HCT116 (cell line): Measurements from ENCODE around the gene RAD9A. TPM values are rescaled to one million over a fixed set of nuclear protein-coding genes. Genes with fewer than 3 reads are reported as not detected.

Experiments used
- ATAC-seq: fragments of 200-7000 bp; cut with Tn5 transposase; 2 replicates; pipeline ENCODE4 v1.9.1; 2020; ENCODE audit warnings: mild to moderate bottlenecking, moderate library complexity
- BruUV-seq: library from RNA; stranded (reverse); fragments of 400-500 nt; replicated peaks from 2 replicates; lab custom pipeline; 2021; lab: Mats Ljungman, UMichigan
- CTCF ChIA-PET: fragments of 300-600 bp; sonication (Branson Sonifier 250); formaldehyde crosslinking; loops from one replicate; lab custom pipeline; 2021; ENCODE audit warnings: antibody characterized with exemption; lab: Charles Lee
- POLR2A ChIA-PET: fragments of 300-600, 350-600 bp; sonication (Branson Sonifier 250); formaldehyde crosslinking; loops from one replicate; lab custom pipeline; 2021; ENCODE audit warnings: antibody characterized with exemption; lab: Charles Lee
- RAD21 ChIA-PET, 2 experiments: fragments of 300-600 bp; sonication (Branson Sonifier 250); formaldehyde crosslinking; loops; one replicate each; lab custom pipeline; 2023; ENCODE audit warnings: low total read pairs in 2 of 2; ENCODE audit not compliant: uncharacterized antibody in 2 of 2, unreplicated experiment in 2 of 2, low non-redundant PET in 1 of 2; lab: Charles Lee
- DNase-seq: peaks from one replicate; pipeline ENCODE4 v3.0.0-alpha.2; 2010; ENCODE audit warnings: low read depth, low spot score
- H2AFZ ChIP-seq: fragments of 200-600 bp; shearing (Covaris generic), sonication (generic); 2 replicates; pipeline ENCODE4 v1.6.1; 2017; ENCODE audit warnings: low read depth, mixed run types, mixed read lengths, antibody characterized with exemption, low read length; ENCODE audit not compliant: poor library complexity, severe bottlenecking
- H3K27ac ChIP-seq: 2 replicates; pipeline ENCODE4 v1.5.1; 2012; ENCODE audit warnings: low read depth, low read length
- H3K27me3 ChIP-seq: fragments of 200-600 bp; sonication (generic); 2 replicates; pipeline ENCODE4 v1.6.1; 2016; ENCODE audit warnings: mixed run types, low read length, mixed read lengths; ENCODE audit not compliant: insufficient read depth
- H3K36me3 ChIP-seq, 2 experiments: fragments of 200-500 bp in 1 of 2; fragments of 200-600 bp in 1 of 2; sonication (Bioruptor generic) in 1 of 2; sonication (generic) in 1 of 2; 2 replicates each; pipeline versions ENCODE4 v1.5.1 to v1.6.1; 2014 to 2016; ENCODE audit warnings: low read length in 2 of 2, inconsistent platforms in 1 of 2, mixed read lengths in 1 of 2, mixed run types in 1 of 2; ENCODE audit not compliant: insufficient read depth in 2 of 2, control insufficient read depth in 1 of 2
- H3K4me1 ChIP-seq, 2 experiments: fragments of 200-600 bp in 1 of 2; sonication (generic) in 1 of 2; 2 replicates each; pipeline versions ENCODE4 v1.5.1 to v1.6.1; 2012 to 2017; ENCODE audit warnings: low read length in 2 of 2, inconsistent platforms in 1 of 2, mild to moderate bottlenecking in 1 of 2, mixed read lengths in 1 of 2, mixed run types in 1 of 2, moderate library complexity in 1 of 2; ENCODE audit not compliant: insufficient read depth in 2 of 2, control insufficient read depth in 1 of 2
- H3K4me2 ChIP-seq: fragments of 200-600 bp; sonication (generic); 2 replicates; pipeline ENCODE4 v1.6.1; 2017; ENCODE audit warnings: mixed run types, low read length, mixed read lengths
- H3K4me3 ChIP-seq, 2 experiments: fragments of 200-600 bp in 1 of 2; sonication (generic) in 1 of 2; replicated peaks in 1 of 2; 2 replicates each; pipeline ENCODE4 v1.5.1; 2011 to 2016; ENCODE audit warnings: low read length in 2 of 2, control low read depth in 1 of 2, low read depth in 1 of 2, mild to moderate bottlenecking in 1 of 2, mixed read lengths in 1 of 2, mixed run types in 1 of 2
- H3K79me2 ChIP-seq: fragments of 200-600 bp; sonication (generic); 2 replicates; pipeline ENCODE4 v1.6.1; 2017; ENCODE audit warnings: mild to moderate bottlenecking, mixed run types, low read length, moderate library complexity, mixed read lengths; ENCODE audit not compliant: insufficient read depth
- H3K9ac ChIP-seq: fragments of 200-600 bp; sonication (generic); 2 replicates; pipeline ENCODE4 v1.6.1; 2016; ENCODE audit warnings: low read length, mixed read lengths
- H3K9me2 ChIP-seq: fragments of 200-600 bp; sonication (generic), shearing (Covaris generic); 2 replicates; pipeline ENCODE4 v1.6.1; 2017; ENCODE audit warnings: mixed run types, mild to moderate bottlenecking, moderate library complexity; ENCODE audit not compliant: insufficient read depth
- H3K9me3 ChIP-seq, 2 experiments: fragments of 200-500 bp in 1 of 2; fragments of 200-600 bp in 1 of 2; sonication (Bioruptor generic) in 1 of 2; sonication (generic) in 1 of 2; 2 replicates each; pipeline ENCODE4 v1.6.1; 2014 to 2017; ENCODE audit warnings: low read length in 2 of 2, mixed read lengths in 2 of 2, inconsistent platforms in 1 of 2, low read depth in 1 of 2, mild to moderate bottlenecking in 1 of 2, mixed run types in 1 of 2, moderate library complexity in 1 of 2; ENCODE audit not compliant: control insufficient read depth in 1 of 2, insufficient read depth in 1 of 2
- H4K20me1 ChIP-seq: fragments of 200-600 bp; sonication (generic), shearing (Covaris generic); 2 replicates; pipeline ENCODE4 v1.6.1; 2017; ENCODE audit warnings: mixed run types, mild to moderate bottlenecking, moderate library complexity; ENCODE audit not compliant: insufficient read depth
- CBX3 ChIP-seq: IDR thresholded peaks from 2 replicates; pipeline ENCODE4 v1.6.1; 2012; ENCODE audit warnings: low read depth
- EGR1 ChIP-seq: IDR thresholded peaks from 2 replicates; pipeline ENCODE4 v1.6.1; 2012; ENCODE audit warnings: low read depth
- EZH2phosphoT487 ChIP-seq: fragments of 200-600 bp; IDR thresholded peaks from 2 replicates; pipeline ENCODE4 v1.6.1; 2018; ENCODE audit warnings: antibody characterized with exemption, borderline replicate concordance
- FOSL1 ChIP-seq: IDR thresholded peaks from 2 replicates; pipeline ENCODE4 v1.6.1; 2012; ENCODE audit warnings: low read depth
- JUND ChIP-seq: IDR thresholded peaks from 2 replicates; pipeline ENCODE4 v1.6.1; 2012
- POLR2AphosphoS5 ChIP-seq: IDR thresholded peaks from 2 replicates; pipeline ENCODE4 v1.6.1; 2011; ENCODE audit warnings: mild to moderate bottlenecking, low read depth, low read length, moderate library complexity
- SP1 ChIP-seq: IDR thresholded peaks from 2 replicates; pipeline ENCODE4 v1.6.1; 2012; ENCODE audit warnings: low read depth
- SRF ChIP-seq: IDR thresholded peaks from 2 replicates; pipeline ENCODE4 v1.6.1; 2012; ENCODE audit warnings: low read depth
- TCF7L2 ChIP-seq: IDR thresholded peaks from 2 replicates; pipeline ENCODE4 v1.7.0; 2011; ENCODE audit warnings: borderline replicate concordance, inconsistent platforms; ENCODE audit not compliant: insufficient read depth, insufficient read length; ENCODE audit errors: extremely low read depth
- YY1 ChIP-seq: IDR thresholded peaks from 2 replicates; pipeline ENCODE4 v1.6.1; 2011; ENCODE audit warnings: low read length, low read depth, moderate library complexity, mild to moderate bottlenecking; ENCODE audit not compliant: insufficient replicate concordance; ENCODE audit errors: extremely low read depth
- ZBTB33 ChIP-seq: IDR thresholded peaks from 2 replicates; pipeline ENCODE4 v1.6.1; 2011; ENCODE audit warnings: mild to moderate bottlenecking, low read length, moderate library complexity; ENCODE audit not compliant: insufficient replicate concordance; ENCODE audit errors: extremely low read depth
- ZNF274 ChIP-seq: fragments of 200-500 bp; sonication (Bioruptor generic); IDR thresholded peaks from 2 replicates; pipeline ENCODE4 v1.6.1; 2014; ENCODE audit warnings: mild to moderate bottlenecking, low read depth, low read length, inconsistent platforms
- intact Hi-C: fragments of 100-400 bp; cut with micrococcal nuclease; formaldehyde crosslinking; loops from 2 replicates; pipeline ENCODE4 v1.10.0; 2022
- total RNA-seq: library from RNA; stranded (reverse); gene quantifications from one replicate; pipeline ENCODE4 v1.2.1, GENCODE V29; 2021; ENCODE audit not compliant: unreplicated experiment
- TF ChIP-seq, protein P1 (sequence below): IDR thresholded peaks from 2 replicates; pipeline ENCODE4 v1.6.1; 2012

RAD9A gene
- total RNA-seq, 1 experiment from 2014 or later: 49.8 TPM

DNA sequence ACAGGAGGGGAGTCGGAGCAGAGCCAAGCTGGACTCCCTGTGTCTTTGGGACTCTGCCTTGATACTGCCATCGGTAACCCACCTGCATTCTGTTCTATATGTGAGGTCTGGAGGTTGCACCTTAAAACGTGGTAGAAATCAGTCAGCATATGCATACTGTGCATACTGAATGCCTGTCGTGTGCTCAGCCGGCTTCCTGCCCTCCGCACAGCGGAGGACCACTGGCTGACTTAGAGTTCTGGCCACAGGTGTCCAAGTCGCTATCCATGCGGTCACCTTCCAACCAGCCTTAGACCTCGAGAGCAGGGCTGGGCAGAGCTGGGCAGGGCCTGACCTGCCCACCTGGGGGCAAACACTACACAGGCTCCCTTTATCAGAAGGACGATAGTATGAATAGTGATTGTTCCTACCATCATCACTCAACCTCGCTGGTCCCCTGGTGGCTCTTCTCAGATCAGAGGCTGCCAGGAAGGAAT, 15.9 kb downstream of the RAD9A start:
- POLR2A ChIA-PET: no interaction called here
- TF ChIP-seq JUND: no peak
- no peak for TF ChIP-seq CBX3
- no peak for TF ChIP-seq ZNF274
- no peak for TF ChIP-seq SP1
- no peak for TF ChIP-seq TCF7L2
- TF ChIP-seq SRF: no peak
- TF ChIP-seq EZH2phosphoT487: no peak
- TF ChIP-seq, protein P1, sequence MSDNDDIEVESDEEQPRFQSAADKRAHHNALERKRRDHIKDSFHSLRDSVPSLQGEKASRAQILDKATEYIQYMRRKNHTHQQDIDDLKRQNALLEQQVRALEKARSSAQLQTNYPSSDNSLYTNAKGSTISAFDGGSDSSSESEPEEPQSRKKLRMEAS: no peak
- no peak for TF ChIP-seq POLR2AphosphoS5
- TF ChIP-seq FOSL1: no peak
- no peak for TF ChIP-seq YY1
- no peak for TF ChIP-seq EGR1
- no peak for TF ChIP-seq ZBTB33
- intact Hi-C loops: no loop called here
- no peaks in the 10 kb centered on the region for H3K27me3 ChIP-seq
- H3K4me2 ChIP-seq: no peak overlapping the region
- RAD21 ChIA-PET: no interaction called here
- H3K9me3 ChIP-seq: no peaks in the 10 kb centered on the region
- no TSS peak for BruUV-seq
- H3K27ac ChIP-seq: no peak overlapping the region; the same call in 1 of the 2 replicates
- H3K36me3 ChIP-seq: no peaks in the 10 kb centered on the region
- H2AFZ ChIP-seq: no peak overlapping the region
- no peak overlapping the region for H3K4me3 ChIP-seq
- DNase-seq (no peak), ATAC-seq (no peak)
- H3K9ac ChIP-seq: no peak overlapping the region
- H3K79me2 ChIP-seq: no peaks in the 10 kb centered on the region
- CTCF ChIA-PET: no interaction called here
- no peaks in the 10 kb centered on the region for H4K20me1 ChIP-seq
- peaks cover 0 to 4% of the 10 kb centered on the region in 2 experiments; a peak in 2 of 4 replicates for H3K4me1 ChIP-seq
- no peaks in the 10 kb centered on the region for H3K9me2 ChIP-seq
